Measurements from ENCODE around the gene JAKMIP1.

JAKMIP1 gene

DNA sequence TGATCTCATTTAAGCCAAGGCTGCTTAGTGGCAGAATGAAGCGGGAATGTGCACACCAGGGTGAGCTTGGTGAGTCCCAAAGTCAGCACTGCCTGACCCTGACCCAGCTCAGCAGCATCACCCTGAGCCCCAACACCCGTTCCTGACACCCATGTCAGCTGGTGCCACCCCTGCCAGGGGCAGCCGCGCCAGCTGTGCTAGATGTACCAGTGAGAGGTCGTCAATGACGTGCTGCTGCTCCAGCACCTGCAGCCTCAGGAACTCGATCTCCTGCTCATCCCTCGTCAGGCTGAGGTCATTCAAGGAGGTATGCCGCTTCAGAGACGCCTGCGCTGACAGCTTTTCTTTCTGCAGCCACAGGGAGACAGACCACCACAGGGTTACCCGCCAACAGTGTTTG, 120.4 kb downstream of the JAKMIP1 start:
- DNase-seq (ENCODE audit: low spot score), result no peak
- ChIA-PET POLR2A (ENCODE audit: low non-redundant PET) (no interaction called here), CTCF (no interaction called here)
- TF ChIP-seq, protein P1, sequence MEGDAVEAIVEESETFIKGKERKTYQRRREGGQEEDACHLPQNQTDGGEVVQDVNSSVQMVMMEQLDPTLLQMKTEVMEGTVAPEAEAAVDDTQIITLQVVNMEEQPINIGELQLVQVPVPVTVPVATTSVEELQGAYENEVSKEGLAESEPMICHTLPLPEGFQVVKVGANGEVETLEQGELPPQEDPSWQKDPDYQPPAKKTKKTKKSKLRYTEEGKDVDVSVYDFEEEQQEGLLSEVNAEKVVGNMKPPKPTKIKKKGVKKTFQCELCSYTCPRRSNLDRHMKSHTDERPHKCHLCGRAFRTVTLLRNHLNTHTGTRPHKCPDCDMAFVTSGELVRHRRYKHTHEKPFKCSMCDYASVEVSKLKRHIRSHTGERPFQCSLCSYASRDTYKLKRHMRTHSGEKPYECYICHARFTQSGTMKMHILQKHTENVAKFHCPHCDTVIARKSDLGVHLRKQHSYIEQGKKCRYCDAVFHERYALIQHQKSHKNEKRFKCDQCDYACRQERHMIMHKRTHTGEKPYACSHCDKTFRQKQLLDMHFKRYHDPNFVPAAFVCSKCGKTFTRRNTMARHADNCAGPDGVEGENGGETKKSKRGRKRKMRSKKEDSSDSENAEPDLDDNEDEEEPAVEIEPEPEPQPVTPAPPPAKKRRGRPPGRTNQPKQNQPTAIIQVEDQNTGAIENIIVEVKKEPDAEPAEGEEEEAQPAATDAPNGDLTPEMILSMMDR (conservative IDR thresholded peaks at IDR 0.05; ENCODE audit: low read depth), result no peak
- no peak overlapping the region for H3K27ac ChIP-seq

GRCh38 chr4:6078560-6078959, 121.8 kb downstream of the JAKMIP1 start:
- ChIA-PET CTCF (no interaction called here), POLR2A (ENCODE audit: low non-redundant PET) (no interaction called here)
- TF ChIP-seq, protein P1 (conservative IDR thresholded peaks at IDR 0.05; ENCODE audit: low read depth), result no peak
- H3K27ac ChIP-seq, result no peak overlapping the region
- no peak for DNase-seq (ENCODE audit: low spot score)

DNA sequence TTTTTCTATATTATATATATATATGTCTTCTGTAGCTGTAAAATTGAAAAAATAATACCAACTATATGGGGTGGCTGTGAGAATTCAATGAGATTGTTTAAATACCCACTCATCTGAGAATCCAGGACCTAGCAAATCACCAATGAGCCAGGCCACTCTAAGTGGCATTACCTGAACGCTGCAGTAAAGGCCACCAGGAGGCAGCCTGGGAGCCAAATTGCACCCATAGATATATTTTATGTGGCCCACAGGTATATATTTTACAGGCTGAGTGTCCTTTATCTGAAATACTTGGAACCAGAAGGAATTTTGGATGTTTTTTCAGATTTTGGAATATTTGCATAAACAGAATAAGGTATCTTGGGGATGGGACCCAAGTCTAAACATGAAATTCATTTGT, 124.0 kb downstream of the JAKMIP1 start:
- POLR2A ChIA-PET (ENCODE audit: low non-redundant PET), result no interaction called here
- CTCF ChIA-PET, result no interaction called here
- no peak overlapping the region for H3K27ac ChIP-seq
- no peak for DNase-seq (ENCODE audit: low spot score)
- TF ChIP-seq, protein P1 (conservative IDR thresholded peaks at IDR 0.05; ENCODE audit: low read depth), result no peak

- DNase-seq (ENCODE audit: low spot score), result no peak
- H3K27ac ChIP-seq, result no peak overlapping the region
- POLR2A ChIA-PET (ENCODE audit: low non-redundant PET), result no interaction called here
- CTCF ChIA-PET, result no interaction called here
- TF ChIP-seq, protein P1 (conservative IDR thresholded peaks at IDR 0.05; ENCODE audit: low read depth), result no peak
Observed at GRCh38 chr4:6074758-6075157, 125.6 kb downstream of the JAKMIP1 start.

- DNase-seq (ENCODE audit: low spot score), result no peak
- H3K27ac ChIP-seq, result no peak overlapping the region
- TF ChIP-seq, protein P1 (conservative IDR thresholded peaks at IDR 0.05; ENCODE audit: low read depth), result no peak
- ChIA-PET POLR2A (ENCODE audit: low non-redundant PET) (no interaction called here), CTCF (no interaction called here)
Observed at GRCh38 chr4:6071959-6072720, 128.2 kb downstream of the JAKMIP1 start.

- DNase-seq (ENCODE audit: low spot score), result no peak
- POLR2A ChIA-PET (ENCODE audit: low non-redundant PET), result no interaction called here
- TF ChIP-seq, protein P1 (conservative IDR thresholded peaks at IDR 0.05; ENCODE audit: low read depth), result no peak
- CTCF ChIA-PET, result no interaction called here
- no peak overlapping the region for H3K27ac ChIP-seq
Observed at GRCh38 chr4:6071191-6071958, 129.0 kb downstream of the JAKMIP1 start.

Data from RWPE1 (cell line).